ENCODE results near the gene TSPAN14. TPM values are rescaled to one million over a fixed set of nuclear protein-coding genes. Genes with fewer than 3 reads are reported as not detected.
A peak's percentile ranks its signal among the peaks of the same experiment; 100 is the strongest.

Gene TSPAN14
- total RNA-seq, 1 experiment from 2014 or later: 46.9 TPM

GRCh38 chr10:80465451-80465835 is 11.3 kb downstream of the TSPAN14 start:
- intact Hi-C loops (cut with micrococcal nuclease): no loop called here
- H3K9me3 Mint-ChIP-seq (ENCODE audit: unreplicated experiment): no peaks in the 10 kb centered on the region
- TF ChIP-seq, protein P1, sequence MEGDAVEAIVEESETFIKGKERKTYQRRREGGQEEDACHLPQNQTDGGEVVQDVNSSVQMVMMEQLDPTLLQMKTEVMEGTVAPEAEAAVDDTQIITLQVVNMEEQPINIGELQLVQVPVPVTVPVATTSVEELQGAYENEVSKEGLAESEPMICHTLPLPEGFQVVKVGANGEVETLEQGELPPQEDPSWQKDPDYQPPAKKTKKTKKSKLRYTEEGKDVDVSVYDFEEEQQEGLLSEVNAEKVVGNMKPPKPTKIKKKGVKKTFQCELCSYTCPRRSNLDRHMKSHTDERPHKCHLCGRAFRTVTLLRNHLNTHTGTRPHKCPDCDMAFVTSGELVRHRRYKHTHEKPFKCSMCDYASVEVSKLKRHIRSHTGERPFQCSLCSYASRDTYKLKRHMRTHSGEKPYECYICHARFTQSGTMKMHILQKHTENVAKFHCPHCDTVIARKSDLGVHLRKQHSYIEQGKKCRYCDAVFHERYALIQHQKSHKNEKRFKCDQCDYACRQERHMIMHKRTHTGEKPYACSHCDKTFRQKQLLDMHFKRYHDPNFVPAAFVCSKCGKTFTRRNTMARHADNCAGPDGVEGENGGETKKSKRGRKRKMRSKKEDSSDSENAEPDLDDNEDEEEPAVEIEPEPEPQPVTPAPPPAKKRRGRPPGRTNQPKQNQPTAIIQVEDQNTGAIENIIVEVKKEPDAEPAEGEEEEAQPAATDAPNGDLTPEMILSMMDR (IDR thresholded peaks at IDR 0.05; ENCODE audit: unreplicated experiment): no peak
- no TSS peak for BruUV-seq (replicated peaks)
- H3K4me3 Mint-ChIP-seq (ENCODE audit: unreplicated experiment): no peak overlapping the region
- ChIA-PET CTCF (interaction anchor here (0.6 to 33.7 kb wide), 4 partner anchors 21 to 122 kb away, joined by 3 to 923 read pairs (median 15); no protein-coding TSS in a partner anchor), POLR2A (interaction anchor here (10.7 to 11.9 kb wide), 2 partner anchors 7 to 35 kb away, joined by 174 to 205 read pairs; partner anchors contain the start of gene TSPAN14)
- H3K27me3 Mint-ChIP-seq (ENCODE audit: insufficient read depth, unreplicated experiment): no peaks in the 10 kb centered on the region
- peaks cover 59% of the 10 kb centered on the region for H3K4me1 Mint-ChIP-seq (ENCODE audit: insufficient read depth, unreplicated experiment)
- H3K36me3 Mint-ChIP-seq (ENCODE audit: insufficient read depth, unreplicated experiment): peaks cover 20% of the 10 kb centered on the region
- H3K27ac Mint-ChIP-seq (ENCODE audit: low read depth, unreplicated experiment): peak overlapping the region; percentile 77
- no peak for DNase-seq (ENCODE audit: unreplicated experiment)

- CTCF ChIA-PET: interaction anchor here (33.7 kb wide), 1 partner anchor 40 kb away, joined by 923 read pairs; no protein-coding TSS in a partner anchor
- intact Hi-C loops (cut with micrococcal nuclease): no loop called here
- Mint-ChIP-seq H3K27me3 (ENCODE audit: insufficient read depth, unreplicated experiment) (no peaks in the 10 kb centered on the region), H3K9me3 (ENCODE audit: unreplicated experiment) (no peaks in the 10 kb centered on the region), H3K4me3 (ENCODE audit: unreplicated experiment) (no peak overlapping the region), H3K27ac (ENCODE audit: low read depth, unreplicated experiment) (peak overlapping the region; percentile 77), H3K4me1 (ENCODE audit: insufficient read depth, unreplicated experiment) (peaks cover 58% of the 10 kb centered on the region), H3K36me3 (ENCODE audit: insufficient read depth, unreplicated experiment) (peaks cover 24% of the 10 kb centered on the region)
- TF ChIP-seq, protein P1 (IDR thresholded peaks at IDR 0.05; ENCODE audit: unreplicated experiment): no peak
- no peak for DNase-seq (ENCODE audit: unreplicated experiment)
- POLR2A ChIA-PET: interaction anchor here (10.7 to 11.9 kb wide), 2 partner anchors 8 to 35 kb away, joined by 174 to 205 read pairs; partner anchors contain the start of gene TSPAN14
- BruUV-seq (replicated peaks): no TSS peak
These were observed 11.9 kb downstream of the TSPAN14 start for GRCh38 chr10:80465839-80466590.

DNA sequence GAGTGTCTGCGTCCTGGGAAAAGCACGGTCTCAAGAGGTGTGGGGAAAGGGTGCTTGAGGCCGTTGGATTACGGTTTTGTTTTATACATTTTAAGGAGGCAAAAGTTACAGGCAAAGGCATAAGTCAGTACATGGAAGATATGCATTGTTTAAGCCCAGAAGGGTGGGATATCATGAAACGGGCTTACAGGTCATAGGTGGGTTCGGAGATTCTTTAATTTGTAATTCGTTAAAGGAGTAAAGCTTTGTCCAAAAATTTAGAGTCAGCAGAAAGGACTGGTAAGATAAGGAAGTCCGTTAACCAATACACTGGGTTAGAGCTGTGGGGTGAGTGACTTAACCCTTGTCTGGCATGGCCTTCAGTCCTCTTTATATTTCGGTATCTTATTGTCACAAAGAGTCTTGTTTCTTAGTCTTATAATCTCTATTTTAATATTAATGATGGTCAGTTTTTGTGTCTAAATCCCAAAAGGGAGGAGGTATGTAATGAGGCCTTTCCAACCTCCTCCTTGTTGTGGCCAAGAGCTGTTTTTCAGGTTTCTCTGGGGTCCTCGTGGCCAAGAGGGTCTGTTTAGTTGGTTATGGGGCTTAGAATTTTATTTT is 12.7 kb downstream of the TSPAN14 start:
- no peaks in the 10 kb centered on the region for H3K27me3 Mint-ChIP-seq (ENCODE audit: insufficient read depth, unreplicated experiment)
- peaks cover 28% of the 10 kb centered on the region for H3K36me3 Mint-ChIP-seq (ENCODE audit: insufficient read depth, unreplicated experiment)
- no peaks in the 10 kb centered on the region for H3K9me3 Mint-ChIP-seq (ENCODE audit: unreplicated experiment)
- DNase-seq (ENCODE audit: unreplicated experiment): no peak
- POLR2A ChIA-PET: interaction anchor here (0.6 to 11.9 kb wide), 4 partner anchors 9 to 786 kb away, joined by 3 to 205 read pairs (median 91); partner anchors contain the start of gene TSPAN14
- peaks cover 58% of the 10 kb centered on the region for H3K4me1 Mint-ChIP-seq (ENCODE audit: insufficient read depth, unreplicated experiment)
- TF ChIP-seq, protein P1 (IDR thresholded peaks at IDR 0.05; ENCODE audit: unreplicated experiment): no peak
- peak overlapping the region; percentile 77 for H3K27ac Mint-ChIP-seq (ENCODE audit: low read depth, unreplicated experiment)
- H3K4me3 Mint-ChIP-seq (ENCODE audit: unreplicated experiment): no peak overlapping the region
- CTCF ChIA-PET: interaction anchor here (1.3 to 33.7 kb wide), 3 partner anchors 22 to 206 kb away, joined by 3 to 923 read pairs (median 19); no protein-coding TSS in a partner anchor
- BruUV-seq (replicated peaks): no TSS peak
- intact Hi-C loops (cut with micrococcal nuclease): no loop called here

DNA sequence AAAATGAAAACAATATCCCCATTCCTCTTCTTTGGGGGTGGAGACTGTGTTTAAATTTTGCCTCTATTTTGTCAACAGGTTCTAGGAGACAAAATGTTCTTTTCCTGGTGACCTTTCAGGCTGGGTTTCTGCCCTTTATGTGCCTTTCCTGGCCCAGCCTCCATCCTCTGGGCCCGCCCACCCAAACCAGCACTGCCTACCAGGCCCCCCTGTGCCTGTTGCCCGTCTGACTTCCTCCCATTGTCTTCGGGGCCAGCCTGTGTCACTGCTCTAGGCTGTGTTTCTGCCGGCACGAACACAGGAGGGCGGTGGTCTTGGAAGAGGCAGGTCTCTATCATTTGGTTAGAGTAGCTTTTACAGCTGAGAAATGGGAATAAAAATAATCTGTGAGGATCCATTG is 13.9 kb downstream of the TSPAN14 start:
- no peaks in the 10 kb centered on the region for H3K9me3 Mint-ChIP-seq (ENCODE audit: unreplicated experiment)
- peaks cover 28% of the 10 kb centered on the region for H3K36me3 Mint-ChIP-seq (ENCODE audit: insufficient read depth, unreplicated experiment)
- CTCF ChIA-PET: interaction anchor here (0.6 to 33.7 kb wide), 6 partner anchors 9 to 580 kb away, joined by 3 to 923 read pairs (median 4); no protein-coding TSS in a partner anchor
- POLR2A ChIA-PET: interaction anchor here (0.6 to 11.9 kb wide), 4 partner anchors 10 to 556 kb away, joined by 4 to 205 read pairs (median 91); partner anchors contain the start of gene TSPAN14
- H3K4me1 Mint-ChIP-seq (ENCODE audit: insufficient read depth, unreplicated experiment): peaks cover 62% of the 10 kb centered on the region
- no TSS peak for BruUV-seq (replicated peaks)
- no peaks in the 10 kb centered on the region for H3K27me3 Mint-ChIP-seq (ENCODE audit: insufficient read depth, unreplicated experiment)
- H3K27ac Mint-ChIP-seq (ENCODE audit: low read depth, unreplicated experiment): peak overlapping the region; percentile 77
- no peak for DNase-seq (ENCODE audit: unreplicated experiment)
- H3K4me3 Mint-ChIP-seq (ENCODE audit: unreplicated experiment): no peak overlapping the region
- TF ChIP-seq, protein P1 (IDR thresholded peaks at IDR 0.05; ENCODE audit: unreplicated experiment): no peak
- intact Hi-C loops (cut with micrococcal nuclease): no loop called here
